ENCODE data around the gene RBM10. TPM values are rescaled to one million over a fixed set of nuclear protein-coding genes. Genes with fewer than 3 reads are reported as not detected.

Gene RBM10
- total RNA-seq, 1 experiment from 2014 or later: 56.9 TPM

DNA sequence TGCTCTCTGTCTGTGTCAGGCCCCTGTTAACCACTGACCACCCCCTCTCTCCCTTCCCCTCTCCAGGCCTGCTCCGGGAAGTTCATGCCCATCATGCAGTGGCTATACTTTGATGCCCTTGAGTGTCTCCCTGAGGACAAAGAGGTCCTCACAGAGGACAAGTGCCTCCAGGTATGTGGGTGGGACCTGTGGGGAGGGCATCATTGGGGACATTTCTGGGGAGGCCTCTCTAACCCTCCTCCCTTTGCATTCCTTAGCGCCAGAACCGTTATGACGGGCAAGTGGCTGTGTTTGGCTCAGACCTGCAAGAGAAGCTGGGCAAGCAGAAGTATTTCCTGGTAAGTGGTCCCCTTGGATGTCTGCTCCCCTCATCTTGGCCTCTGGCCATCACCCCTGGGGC is 57.9 kb downstream of the RBM10 start (continued):
- TF ChIP-seq, protein P1, sequence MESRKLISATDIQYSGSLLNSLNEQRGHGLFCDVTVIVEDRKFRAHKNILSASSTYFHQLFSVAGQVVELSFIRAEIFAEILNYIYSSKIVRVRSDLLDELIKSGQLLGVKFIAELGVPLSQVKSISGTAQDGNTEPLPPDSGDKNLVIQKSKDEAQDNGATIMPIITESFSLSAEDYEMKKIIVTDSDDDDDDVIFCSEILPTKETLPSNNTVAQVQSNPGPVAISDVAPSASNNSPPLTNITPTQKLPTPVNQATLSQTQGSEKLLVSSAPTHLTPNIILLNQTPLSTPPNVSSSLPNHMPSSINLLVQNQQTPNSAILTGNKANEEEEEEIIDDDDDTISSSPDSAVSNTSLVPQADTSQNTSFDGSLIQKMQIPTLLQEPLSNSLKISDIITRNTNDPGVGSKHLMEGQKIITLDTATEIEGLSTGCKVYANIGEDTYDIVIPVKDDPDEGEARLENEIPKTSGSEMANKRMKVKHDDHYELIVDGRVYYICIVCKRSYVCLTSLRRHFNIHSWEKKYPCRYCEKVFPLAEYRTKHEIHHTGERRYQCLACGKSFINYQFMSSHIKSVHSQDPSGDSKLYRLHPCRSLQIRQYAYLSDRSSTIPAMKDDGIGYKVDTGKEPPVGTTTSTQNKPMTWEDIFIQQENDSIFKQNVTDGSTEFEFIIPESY (IDR thresholded peaks at IDR 0.05; ENCODE audit: extremely low read depth, insufficient replicate concordance, low read length): no peak
- TF ChIP-seq POLR2AphosphoS5 (IDR thresholded peaks at IDR 0.05; ENCODE audit: low read depth, low read length) (no peak), EZH2phosphoT487 (IDR thresholded peaks at IDR 0.05; ENCODE audit: borderline replicate concordance) (no peak), FOSL1 (IDR thresholded peaks at IDR 0.05; ENCODE audit: low read depth) (no peak)

DNA sequence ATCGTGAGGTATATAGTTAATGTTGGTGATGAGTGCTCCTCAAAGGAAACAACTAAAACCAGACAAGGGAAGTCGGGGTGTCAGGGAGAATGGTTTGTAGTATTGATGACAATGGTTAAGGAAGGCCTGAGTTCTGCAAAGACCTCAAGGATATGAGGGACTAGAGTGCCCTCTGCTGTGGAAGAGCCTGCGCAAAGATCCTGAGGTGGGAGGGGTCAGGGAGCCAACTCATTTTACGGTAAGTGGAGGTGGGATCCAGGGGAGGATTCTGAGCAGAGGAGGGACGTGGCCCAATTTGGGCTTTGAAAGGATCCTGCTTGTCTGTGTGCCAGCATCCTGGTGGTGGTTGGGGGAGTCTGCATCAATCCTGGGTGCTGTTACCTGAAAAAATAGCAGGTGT is 59.9 kb downstream of the RBM10 start:
- Histone ChIP-seq H3K36me3 (ENCODE audit: control insufficient read depth in 1 of 2, insufficient read depth in 2 of 2, low read length in 2 of 2) (peaks cover 39 to 58% of the 10 kb centered on the region in 2 experiments), H3K9me2 (ENCODE audit: insufficient read depth) (no peaks in the 10 kb centered on the region), H3K27me3 (ENCODE audit: insufficient read depth, low read length) (no peaks in the 10 kb centered on the region), H3K27ac (ENCODE audit: low read depth, low read length) (no peak overlapping the region), H3K9ac (ENCODE audit: low read length) (no peak overlapping the region), H3K4me3 (replicated peaks in 1 of 2; ENCODE audit: low read depth in 1 of 2, low read length in 2 of 2) (no peak overlapping the region), H3K4me1 (ENCODE audit: control insufficient read depth in 1 of 2, insufficient read depth in 2 of 2, low read length in 2 of 2) (no peaks in the 10 kb centered on the region), H2AFZ (ENCODE audit: low read depth, low read length, poor library complexity, severe bottlenecking) (no peak overlapping the region), H4K20me1 (ENCODE audit: insufficient read depth) (no peaks in the 10 kb centered on the region), H3K4me2 (ENCODE audit: low read length) (no peak overlapping the region), H3K9me3 (ENCODE audit: control insufficient read depth in 1 of 2, insufficient read depth in 1 of 2, low read depth in 1 of 2, low read length in 2 of 2) (no peaks in the 10 kb centered on the region), H3K79me2 (ENCODE audit: insufficient read depth, low read length) (peaks cover 14% of the 10 kb centered on the region; the same call in 1 of the 2 replicates)
- no peak for DNase-seq (ENCODE audit: low read depth, low spot score)
- TF ChIP-seq SP1 (IDR thresholded peaks at IDR 0.05; ENCODE audit: low read depth) (no peak), RAD21 (IDR thresholded peaks at IDR 0.05; ENCODE audit: low read depth) (0 out of 2 replicates have a peak, but pooled peaks have one; percentile 2)
- CTCF ChIA-PET: no interaction called here
- BruUV-seq (replicated peaks): no TSS peak
- intact Hi-C loops (cut with micrococcal nuclease): no loop called here
- ATAC-seq: peak; percentile 52
- POLR2A ChIA-PET: no interaction called here
- RAD21 ChIA-PET (ENCODE audit: low non-redundant PET in 1 of 2, low total read pairs in 2 of 2, uncharacterized antibody in 2 of 2, unreplicated experiment in 2 of 2): no interaction called here

DNA sequence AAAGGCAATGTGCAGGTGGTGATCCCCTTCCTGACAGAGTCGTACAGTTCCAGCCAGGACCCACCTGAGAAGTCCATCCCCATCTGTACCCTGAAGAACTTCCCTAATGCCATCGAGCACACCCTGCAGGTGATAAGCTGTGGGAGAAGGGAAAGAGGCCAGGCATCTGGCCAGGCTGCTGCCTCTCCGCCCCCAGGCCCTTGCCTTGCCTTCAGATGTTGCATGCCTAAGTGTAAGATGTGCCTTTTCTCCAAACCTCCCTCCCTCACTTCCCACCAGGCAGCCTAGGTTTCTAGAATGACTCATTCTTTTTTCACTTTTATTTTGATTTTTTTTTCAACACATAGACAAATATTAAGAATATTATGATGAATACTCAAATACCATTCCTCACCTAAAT is 61.3 kb downstream of the RBM10 start:
- no peak overlapping the region for H3K9ac ChIP-seq (ENCODE audit: low read length)
- no peaks in the 10 kb centered on the region for H3K27me3 ChIP-seq (ENCODE audit: insufficient read depth, low read length)
- TF ChIP-seq ELF1 (IDR thresholded peaks at IDR 0.05; ENCODE audit: borderline replicate concordance, low read depth): no peak
- TF ChIP-seq TCF7L2 (IDR thresholded peaks at IDR 0.05; ENCODE audit: borderline replicate concordance, extremely low read depth, insufficient read depth, insufficient read length): no peak
- no peak for TF ChIP-seq POLR2A (IDR thresholded peaks at IDR 0.05; ENCODE audit: borderline replicate concordance, extremely low read depth, insufficient read depth, insufficient read length)
- H3K4me3 ChIP-seq (replicated peaks in 1 of 2; ENCODE audit: low read depth in 1 of 2, low read length in 2 of 2): no peak overlapping the region
- ChIA-PET CTCF (no interaction called here), POLR2A (no interaction called here), RAD21 (ENCODE audit: low non-redundant PET in 1 of 2, low total read pairs in 2 of 2, uncharacterized antibody in 2 of 2, unreplicated experiment in 2 of 2) (no interaction called here)
- H3K4me2 ChIP-seq (ENCODE audit: low read length): no peak overlapping the region
- H3K9me3 ChIP-seq (ENCODE audit: control insufficient read depth in 1 of 2, insufficient read depth in 1 of 2, low read depth in 1 of 2, low read length in 2 of 2): no peaks in the 10 kb centered on the region
- H3K36me3 ChIP-seq (ENCODE audit: control insufficient read depth in 1 of 2, insufficient read depth in 2 of 2, low read length in 2 of 2): peaks cover 36 to 56% of the 10 kb centered on the region in 2 experiments
- ATAC-seq: no peak
- H2AFZ ChIP-seq (ENCODE audit: low read depth, low read length, poor library complexity, severe bottlenecking): no peak overlapping the region
- no TSS peak for BruUV-seq (replicated peaks)
- intact Hi-C loops (cut with micrococcal nuclease): no loop called here
- no peak overlapping the region for H3K27ac ChIP-seq (ENCODE audit: low read depth, low read length)
- no peaks in the 10 kb centered on the region for H3K9me2 ChIP-seq (ENCODE audit: insufficient read depth)
- no peaks in the 10 kb centered on the region for H4K20me1 ChIP-seq (ENCODE audit: insufficient read depth)
- no peak for DNase-seq (ENCODE audit: low read depth, low spot score)
- no peaks in the 10 kb centered on the region for H3K4me1 ChIP-seq (ENCODE audit: control insufficient read depth in 1 of 2, insufficient read depth in 2 of 2, low read length in 2 of 2)
- H3K79me2 ChIP-seq (ENCODE audit: insufficient read depth, low read length): peaks cover 4% of the 10 kb centered on the region; the same call in 1 of the 2 replicates
